Measurements from ENCODE around the gene NFATC2IP. TPM values are rescaled to one million over a fixed set of nuclear protein-coding genes. Genes with fewer than 3 reads are reported as not detected.
"Not testable (repeated sequence)": the region's sequence is repeated elsewhere in the genome, so short reads cannot be mapped to it uniquely, and the experiment has no call there.

Gene NFATC2IP
- total RNA-seq, 2 experiments from 2014 or later = 47.4 to 51.0 TPM

DNA sequence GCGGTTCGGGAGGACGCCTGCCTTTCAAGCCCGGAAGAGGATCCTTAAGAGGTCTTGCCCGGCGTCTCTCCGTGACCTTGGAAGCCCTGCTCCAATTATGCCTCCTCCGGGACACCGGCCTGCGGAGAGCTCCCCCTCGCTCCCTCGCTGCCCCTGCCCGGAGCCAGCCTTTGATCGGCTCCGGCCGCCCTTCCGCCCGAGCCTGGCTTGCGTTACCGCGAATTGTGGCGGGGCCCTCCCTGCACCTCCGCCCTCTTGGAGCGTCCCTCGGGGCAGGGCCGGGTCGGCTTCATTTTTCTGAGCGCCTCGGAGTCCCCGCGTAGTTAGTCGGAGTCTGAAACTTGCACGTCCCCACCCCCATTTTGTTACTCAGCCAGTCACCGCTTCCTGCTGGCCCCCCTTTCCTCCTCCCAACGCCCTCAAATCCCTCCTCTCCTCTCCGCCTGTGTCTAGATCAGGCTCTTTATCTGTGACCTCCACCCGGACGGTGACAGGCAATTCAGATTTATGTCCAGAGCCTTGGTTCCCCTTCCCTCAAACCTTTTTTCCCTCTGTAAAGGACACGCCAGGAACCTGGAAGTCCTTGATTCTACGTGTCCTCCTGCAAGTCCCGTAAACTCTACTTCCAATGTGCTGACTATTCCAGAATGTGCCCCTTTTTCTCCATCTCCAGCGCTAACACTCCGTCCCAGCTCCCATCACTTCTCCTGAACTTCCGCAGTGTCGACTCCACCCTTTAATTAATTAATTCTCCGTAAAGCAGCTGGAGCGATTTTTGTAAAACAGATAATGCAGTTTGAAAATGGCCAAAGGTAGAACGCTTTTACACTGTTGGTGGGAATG, 25.1 kb upstream of the NFATC2IP start:
- intact Hi-C loops (cut with DNase I, micrococcal nuclease) = loop anchor here (1.0 to 5.0 kb wide), 4 partner anchors 19 to 102 kb away; partner anchors contain the start of gene TUFM (in 1 of the 2)
- peak overlapping the region; percentile 91 for H3K4me3 Mint-ChIP-seq
- POLR2A ChIA-PET = interaction anchor here (0.5 to 3.7 kb wide), 12 partner anchors 11 to 670 kb away, joined by 3 to 33 read pairs (median 8); partner anchors contain the start of genes ATXN2L, LAT, NFATC2IP and TUFM
- peaks cover 36% of the 10 kb centered on the region for H3K36me3 Mint-ChIP-seq (ENCODE audit: low read depth)
- peaks cover 17% of the 10 kb centered on the region for H3K4me1 ChIP-seq (ENCODE audit: insufficient read depth, low read length)
- no peaks in the 10 kb centered on the region for H3K27me3 Mint-ChIP-seq
- peaks cover 8% of the 10 kb centered on the region for H3K36me3 ChIP-seq (ENCODE audit: insufficient read depth, low read length)
- CTCF ChIA-PET = interaction anchor here (0.6 to 8.3 kb wide), 3 partner anchors 19 to 80 kb away, joined by 3 to 34 read pairs (median 4); partner anchors contain the start of gene TUFM
- no peaks in the 10 kb centered on the region for H3K27me3 ChIP-seq (ENCODE audit: control insufficient read depth in 1 of 2, insufficient read depth in 2 of 2, low read length in 2 of 2)
- H3K4me1 Mint-ChIP-seq (ENCODE audit: low read depth) = peaks cover 22% of the 10 kb centered on the region
- H3K27ac ChIP-seq (ENCODE audit: low read depth in 1 of 2, low read length in 2 of 2) = peak overlapping the region; percentile 93 to 98
- peak; percentile 69 for ATAC-seq (ENCODE audit: poor library complexity)
- peak; percentile 65 to 92 (median 76) for DNase-seq
- H3K9me3 Mint-ChIP-seq = no peaks in the 10 kb centered on the region
- TF ChIP-seq, protein P1, sequence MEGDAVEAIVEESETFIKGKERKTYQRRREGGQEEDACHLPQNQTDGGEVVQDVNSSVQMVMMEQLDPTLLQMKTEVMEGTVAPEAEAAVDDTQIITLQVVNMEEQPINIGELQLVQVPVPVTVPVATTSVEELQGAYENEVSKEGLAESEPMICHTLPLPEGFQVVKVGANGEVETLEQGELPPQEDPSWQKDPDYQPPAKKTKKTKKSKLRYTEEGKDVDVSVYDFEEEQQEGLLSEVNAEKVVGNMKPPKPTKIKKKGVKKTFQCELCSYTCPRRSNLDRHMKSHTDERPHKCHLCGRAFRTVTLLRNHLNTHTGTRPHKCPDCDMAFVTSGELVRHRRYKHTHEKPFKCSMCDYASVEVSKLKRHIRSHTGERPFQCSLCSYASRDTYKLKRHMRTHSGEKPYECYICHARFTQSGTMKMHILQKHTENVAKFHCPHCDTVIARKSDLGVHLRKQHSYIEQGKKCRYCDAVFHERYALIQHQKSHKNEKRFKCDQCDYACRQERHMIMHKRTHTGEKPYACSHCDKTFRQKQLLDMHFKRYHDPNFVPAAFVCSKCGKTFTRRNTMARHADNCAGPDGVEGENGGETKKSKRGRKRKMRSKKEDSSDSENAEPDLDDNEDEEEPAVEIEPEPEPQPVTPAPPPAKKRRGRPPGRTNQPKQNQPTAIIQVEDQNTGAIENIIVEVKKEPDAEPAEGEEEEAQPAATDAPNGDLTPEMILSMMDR (IDR thresholded peaks at IDR 0.05) = no peak
- peak overlapping the region; percentile 92 for H3K4me3 ChIP-seq (ENCODE audit: low read length)
- no peaks in the 10 kb centered on the region for H3K9me3 ChIP-seq (ENCODE audit: control insufficient read depth in 1 of 2, insufficient read depth in 1 of 2, low read length in 2 of 2)
- peak overlapping the region; percentile 97 for H3K27ac Mint-ChIP-seq

DNA sequence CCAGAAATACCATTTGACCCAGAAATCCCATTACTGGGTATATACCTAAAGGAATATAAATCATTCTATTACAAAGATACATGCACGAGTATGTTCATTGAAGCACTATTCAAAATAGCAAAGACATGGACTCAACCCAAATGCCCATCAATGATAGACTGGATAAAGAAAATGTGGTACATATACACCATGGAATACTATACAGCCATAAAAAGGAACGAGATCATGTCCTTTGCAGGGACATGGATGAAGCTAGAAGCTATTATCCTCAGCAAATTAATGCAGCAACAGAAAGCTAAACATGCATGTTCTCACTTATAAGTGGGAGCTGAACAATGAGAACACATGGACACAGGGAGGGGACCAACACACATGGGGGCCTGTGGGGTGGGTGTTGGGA, 24.5 kb upstream of the NFATC2IP start:
- Mint-ChIP-seq H3K4me1 (ENCODE audit: low read depth) (peaks cover 27% of the 10 kb centered on the region), H3K27ac (peak overlapping the region; percentile 97), H3K4me3 (peak overlapping the region; percentile 91), H3K36me3 (ENCODE audit: low read depth) (peaks cover 31% of the 10 kb centered on the region)
- not testable (repeated sequence) for H3K27me3 ChIP-seq (ENCODE audit: control insufficient read depth in 1 of 2, insufficient read depth in 2 of 2, low read length in 2 of 2); DNase-seq; H3K36me3 ChIP-seq (ENCODE audit: insufficient read depth, low read length); H3K9me3 ChIP-seq (ENCODE audit: control insufficient read depth in 1 of 2, insufficient read depth in 1 of 2, low read length in 2 of 2); H3K27ac ChIP-seq (ENCODE audit: low read depth in 1 of 2, low read length in 2 of 2); ATAC-seq (ENCODE audit: poor library complexity); H3K27me3 Mint-ChIP-seq; H3K9me3 Mint-ChIP-seq
- peak overlapping the region; percentile 92 for H3K4me3 ChIP-seq (ENCODE audit: low read length)
- CTCF ChIA-PET = interaction anchor here (0.6 to 8.3 kb wide), 2 partner anchors 19 to 51 kb away, joined by 3 to 34 read pairs; no protein-coding TSS in a partner anchor
- intact Hi-C loops (cut with DNase I, micrococcal nuclease) = loop anchor here (2.0 to 5.0 kb wide), 2 partner anchors 19 to 79 kb away; partner anchors contain the start of gene TUFM (in 1 of the 2)
- peaks cover 23% of the 10 kb centered on the region for H3K4me1 ChIP-seq (ENCODE audit: insufficient read depth, low read length)
- POLR2A ChIA-PET = interaction anchor here (0.7 to 3.7 kb wide), 7 partner anchors 10 to 103 kb away, joined by 3 to 33 read pairs (median 10); partner anchors contain the start of genes ATXN2L and TUFM

DNA sequence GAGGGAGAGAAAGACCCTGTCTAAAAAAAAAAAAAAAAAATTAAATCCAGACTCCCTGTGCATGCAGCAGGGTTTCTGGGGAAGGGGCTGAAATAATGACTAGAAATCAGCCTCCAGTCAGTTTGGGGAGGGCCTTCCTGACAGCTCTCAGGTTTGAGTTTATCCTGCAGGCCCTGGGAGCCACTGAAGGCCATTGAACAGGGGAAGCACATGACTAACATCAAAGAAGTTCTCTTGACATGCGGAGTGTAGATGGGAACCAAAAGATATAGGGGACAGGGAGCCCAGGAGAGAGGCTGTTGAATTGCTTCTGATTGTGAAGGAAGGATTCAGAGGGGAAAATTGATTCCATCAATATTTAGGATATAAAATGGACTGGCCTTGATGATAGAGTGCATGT, 22.9 kb upstream of the NFATC2IP start:
- POLR2A ChIA-PET = interaction anchor here (0.6 to 3.7 kb wide), 2 partner anchors 17 to 105 kb away, joined by 3 to 13 read pairs; partner anchors contain the start of gene ATXN2L
- no peaks in the 10 kb centered on the region for H3K27me3 ChIP-seq (ENCODE audit: control insufficient read depth in 1 of 2, insufficient read depth in 2 of 2, low read length in 2 of 2)

More for the DNA sequence above, 22.9 kb upstream of the NFATC2IP start:
- ATAC-seq (ENCODE audit: poor library complexity) (no peak), DNase-seq (no peak)
- peak overlapping the region; percentile 14 for H3K4me3 Mint-ChIP-seq
- CTCF ChIA-PET = interaction anchor here (0.8 to 8.3 kb wide), 2 partner anchors 17 to 57 kb away, joined by 3 to 34 read pairs; partner anchors contain the start of gene LAT
- peaks cover 23% of the 10 kb centered on the region for H3K4me1 ChIP-seq (ENCODE audit: insufficient read depth, low read length)
- intact Hi-C loops (cut with DNase I, micrococcal nuclease) = loop anchor here (2.0 to 5.0 kb wide), 2 partner anchors 17 to 81 kb away; partner anchors contain the start of gene TUFM (in 1 of the 2)
- H3K27ac Mint-ChIP-seq = peak overlapping the region; percentile 10
- H3K27me3 Mint-ChIP-seq = no peaks in the 10 kb centered on the region
- H3K36me3 Mint-ChIP-seq (ENCODE audit: low read depth) = peaks cover 29% of the 10 kb centered on the region
- no peak overlapping the region for H3K4me3 ChIP-seq (ENCODE audit: low read length)
- H3K27ac ChIP-seq (ENCODE audit: low read depth in 1 of 2, low read length in 2 of 2) = no peak overlapping the region
- no peaks in the 10 kb centered on the region for H3K9me3 ChIP-seq (ENCODE audit: control insufficient read depth in 1 of 2, insufficient read depth in 1 of 2, low read length in 2 of 2)
- H3K4me1 Mint-ChIP-seq (ENCODE audit: low read depth) = peaks cover 27% of the 10 kb centered on the region
- H3K9me3 Mint-ChIP-seq = no peaks in the 10 kb centered on the region
- TF ChIP-seq, protein P1 (IDR thresholded peaks at IDR 0.05) = no peak
- H3K36me3 ChIP-seq (ENCODE audit: insufficient read depth, low read length) = no peaks in the 10 kb centered on the region

Measured in CD4-positive, alpha-beta T cell (primary cell).